ENCODE measurements around the gene IRX4.
"Not testable (repeated sequence)": the region's sequence is repeated elsewhere in the genome, so short reads cannot be mapped to it uniquely, and the experiment has no call there.

IRX4 gene

GRCh38 chr5:1877103-1878049 is 5.3 kb downstream of the IRX4 start:
- DNase-seq (ENCODE audit: low read depth), result no peak

GRCh38 chr5:1876660-1877064 is 6.1 kb downstream of the IRX4 start:
- DNase-seq (ENCODE audit: low read depth), result no peak

- no peak for DNase-seq (ENCODE audit: low read depth)
Observed at GRCh38 chr5:1875843-1876659, 6.7 kb downstream of the IRX4 start.

GRCh38 chr5:1875281-1875842 is 7.4 kb downstream of the IRX4 start:
- no peak for DNase-seq (ENCODE audit: low read depth)

GRCh38 chr5:1874771-1875220 is 7.9 kb downstream of the IRX4 start:
- DNase-seq (ENCODE audit: low read depth), result no peak

GRCh38 chr5:1874348-1874747 is 8.4 kb downstream of the IRX4 start:
- DNase-seq (ENCODE audit: low read depth), result no peak

- no peak for DNase-seq (ENCODE audit: low read depth)
Observed at GRCh38 chr5:1873243-1873959, 9.3 kb downstream of the IRX4 start.

- DNase-seq (ENCODE audit: low read depth), result no peak
Observed at GRCh38 chr5:1871441-1871840, 11.3 kb downstream of the IRX4 start.

- DNase-seq (ENCODE audit: low read depth), result not testable (repeated sequence)
Observed at GRCh38 chr5:1870435-1871272, 12.1 kb downstream of the IRX4 start.

- no peak for DNase-seq (ENCODE audit: low read depth)
Observed at GRCh38 chr5:1868886-1869475, 13.7 kb downstream of the IRX4 start.

- DNase-seq (ENCODE audit: low read depth), result no peak
Observed at GRCh38 chr5:1867815-1868143, 14.9 kb downstream of the IRX4 start.

GRCh38 chr5:1867114-1867814 is 15.5 kb downstream of the IRX4 start:
- DNase-seq (ENCODE audit: low read depth), result no peak

- no peak for DNase-seq (ENCODE audit: low read depth)
Observed at GRCh38 chr5:1865948-1866347, 16.8 kb downstream of the IRX4 start.

GRCh38 chr5:1865486-1865885 is 17.2 kb downstream of the IRX4 start:
- DNase-seq (ENCODE audit: low read depth), result no peak

- no peak for DNase-seq (ENCODE audit: low read depth)
Observed at GRCh38 chr5:1864896-1865440, 17.8 kb downstream of the IRX4 start.

GRCh38 chr5:1860949-1861348 is 21.8 kb downstream of the IRX4 start:
- no peak for DNase-seq (ENCODE audit: low read depth)

- DNase-seq (ENCODE audit: low read depth), result no peak
Observed at GRCh38 chr5:1860021-1860610, 22.6 kb downstream of the IRX4 start.

GRCh38 chr5:1859099-1859498 is 23.6 kb downstream of the IRX4 start:
- DNase-seq (ENCODE audit: low read depth), result no peak

GRCh38 chr5:1858436-1858835 is 24.3 kb downstream of the IRX4 start:
- no peak for DNase-seq (ENCODE audit: low read depth)

- DNase-seq (ENCODE audit: low read depth), result no peak
Observed at GRCh38 chr5:1857256-1857600, 25.5 kb downstream of the IRX4 start.
